Mesendoderm (in vitro differentiated cells): ENCODE data around the gene ALDOA.

ENCODE experiments used
- DNase-seq: peaks from one replicate; pipeline ENCODE4 v3.0.0; 2013
- H2AK5ac ChIP-seq: 2 replicates; pipeline ENCODE4 v1.6.1; 2013; ENCODE audit warnings: low read length, inconsistent platforms
- H2BK120ac ChIP-seq: 2 replicates; pipeline ENCODE4 v1.6.1; 2013; ENCODE audit warnings: low read depth, mild to moderate bottlenecking, low read length, moderate library complexity, mixed read lengths
- H2BK15ac ChIP-seq: replicated peaks from 2 replicates; pipeline ENCODE4 v1.6.1; 2013; ENCODE audit warnings: low read depth, mild to moderate bottlenecking, moderate library complexity
- H2BK5ac ChIP-seq: 2 replicates; pipeline ENCODE4 v1.6.1; 2013; ENCODE audit warnings: low read length, inconsistent platforms
- H3K18ac ChIP-seq: 2 replicates; pipeline ENCODE4 v1.6.1; 2013; ENCODE audit warnings: mild to moderate bottlenecking, low read length, mixed read lengths
- H3K23ac ChIP-seq: one replicate; pipeline ENCODE4 v1.6.1; 2013; ENCODE audit warnings: low read length
- H3K27ac ChIP-seq: 2 replicates; pipeline ENCODE4 v1.5.1; 2013; ENCODE audit warnings: low read depth, mild to moderate bottlenecking, inconsistent platforms, low read length, moderate library complexity
- H3K27me3 ChIP-seq: 2 replicates; pipeline ENCODE4 v1.6.1; 2013; ENCODE audit warnings: low read length, control low read depth, mild to moderate bottlenecking, inconsistent platforms; ENCODE audit not compliant: insufficient read depth, poor library complexity
- H3K36me3 ChIP-seq: 2 replicates; pipeline ENCODE4 v1.6.1; 2013; ENCODE audit warnings: low read length, inconsistent platforms; ENCODE audit not compliant: control insufficient read depth, insufficient read depth
- H3K4ac ChIP-seq: one replicate; pipeline ENCODE4 v1.6.1; 2013; ENCODE audit warnings: low read depth, mild to moderate bottlenecking, low read length, moderate library complexity
- H3K4me1 ChIP-seq: 2 replicates; pipeline ENCODE4 v1.6.1; 2013; ENCODE audit warnings: low read depth, low read length, inconsistent platforms; ENCODE audit not compliant: control insufficient read depth
- H3K4me2 ChIP-seq: 2 replicates; pipeline ENCODE4 v1.6.1; 2013; ENCODE audit warnings: low read length
- H3K4me3 ChIP-seq: 2 replicates; pipeline ENCODE4 v1.5.1; 2013; ENCODE audit warnings: mild to moderate bottlenecking, low read length
- H3K56ac ChIP-seq: one replicate; pipeline ENCODE4 v1.6.1; 2013; ENCODE audit warnings: low read length
- H3K79me1 ChIP-seq: 2 replicates; pipeline ENCODE4 v1.6.1; 2013; ENCODE audit warnings: low read length, inconsistent platforms
- H3K79me2 ChIP-seq: 2 replicates; pipeline ENCODE4 v1.6.1; 2013; ENCODE audit warnings: mild to moderate bottlenecking, low read length; ENCODE audit not compliant: control insufficient read depth, insufficient read depth
- H3K9ac ChIP-seq: 2 replicates; pipeline ENCODE4 v1.6.1; 2013; ENCODE audit warnings: low read length, inconsistent platforms
- H4K5ac ChIP-seq: one replicate; pipeline ENCODE4 v1.6.1; 2013; ENCODE audit warnings: low read length
- H4K8ac ChIP-seq: one replicate; pipeline ENCODE4 v1.6.1; 2013; ENCODE audit warnings: low read depth, mild to moderate bottlenecking, control low read depth, low read length, moderate library complexity
- WGBS: extraction: QIAGEN DNeasy Blood & Tissue Kit; methylation state at CpG from one replicate; pipeline ENCODE4 v1.1.7; 2013; ENCODE audit warnings: low lambda C conversion rate, missing lambda C conversion rate; ENCODE audit not compliant: insufficient coverage; ENCODE audit errors: extremely low coverage; 5-methylcytosine and 5-hydroxymethylcytosine counted together

ALDOA gene

DNA sequence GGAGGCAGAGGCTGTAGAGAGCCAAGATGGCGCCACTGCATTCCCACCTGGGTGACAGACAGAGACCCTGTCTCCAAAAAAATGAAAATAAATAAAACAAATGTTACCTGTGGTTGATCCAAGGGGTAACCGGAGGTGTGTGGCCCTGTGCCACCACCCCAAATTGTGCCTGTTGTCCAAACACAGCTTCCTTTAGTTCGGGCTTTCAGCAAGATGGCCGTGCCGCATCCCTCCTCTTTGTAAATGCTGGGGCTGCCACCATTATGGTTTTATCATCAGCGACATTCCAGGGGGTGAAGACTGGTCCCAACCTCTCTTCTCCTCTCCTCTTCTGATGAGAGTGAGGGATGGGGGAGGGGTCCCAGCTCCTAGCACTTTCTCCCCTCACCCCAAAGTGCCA is 42.7 kb upstream of the ALDOA start, which contains the start of gene C16orf92:
TSS of gene C16orf92 (plus strand) at position 312 of the 400 bp plus-strand sequence. CDS start 143 bp downstream, outside the sequence.
- Histone ChIP-seq H3K4me3 (no peak within 1 kb of the TSS), H3K18ac (no peak within 1 kb of the TSS), H3K9ac (no peak within 1 kb of the TSS), H3K56ac (no peak within 1 kb of the TSS), H3K4me2 (no peak within 1 kb of the TSS), H4K8ac (no peak within 1 kb of the TSS), H2BK120ac (no peak within 1 kb of the TSS), H4K5ac (no peak within 1 kb of the TSS), H2BK5ac (no peak within 1 kb of the TSS), H3K27me3 (no peaks in the 10 kb centered on the region), H3K79me2 (no peaks in the 10 kb centered on the region), H3K27ac (no peak within 1 kb of the TSS), H3K23ac (no peak within 1 kb of the TSS), H2BK15ac (no peak within 1 kb of the TSS), H3K36me3 (no peaks in the 10 kb centered on the region), H3K4ac (no peak within 1 kb of the TSS), H2AK5ac (no peak within 1 kb of the TSS), H3K79me1 (no peaks in the 10 kb centered on the region), H3K4me1 (no peaks in the 10 kb centered on the region)
- no CpG with 5 or more reads among the region's 6 CpGs for WGBS
- no peak for DNase-seq

DNA sequence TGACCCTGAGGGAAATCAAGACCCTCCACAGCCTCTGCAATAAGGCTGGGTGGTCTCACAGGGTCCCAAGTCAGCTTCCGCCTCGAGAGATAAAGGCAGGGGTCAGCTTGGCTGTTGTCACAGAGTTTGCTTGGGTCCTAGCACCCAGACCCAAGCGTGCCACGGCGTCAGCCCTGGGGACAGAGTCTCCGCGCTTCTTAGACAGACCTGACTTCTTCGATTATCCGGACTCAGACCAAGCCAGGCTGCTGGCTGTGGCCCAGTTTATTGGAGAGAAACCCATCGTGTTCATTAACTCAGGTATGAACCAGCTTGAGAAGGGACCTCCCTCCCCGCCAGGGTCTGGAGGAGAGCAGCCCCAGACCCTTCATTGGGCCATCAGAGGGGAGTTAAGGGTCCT is 42.0 kb upstream of the ALDOA start:
- H3K18ac ChIP-seq = no peak overlapping the region
- H3K36me3 ChIP-seq = no peaks in the 10 kb centered on the region
- no peak overlapping the region for H4K5ac ChIP-seq
- H3K4me1 ChIP-seq = no peaks in the 10 kb centered on the region
- no peak overlapping the region for H3K4me3 ChIP-seq
- no peak overlapping the region for H2BK120ac ChIP-seq
- H3K27ac ChIP-seq = no peak overlapping the region
- no peaks in the 10 kb centered on the region for H3K27me3 ChIP-seq
- H2BK5ac ChIP-seq = no peak overlapping the region
- no peak overlapping the region for H3K23ac ChIP-seq
- no peaks in the 10 kb centered on the region for H3K79me2 ChIP-seq
- no peak overlapping the region for H3K9ac ChIP-seq
- no peak overlapping the region for H3K4me2 ChIP-seq
- DNase-seq = no peak
- no peak overlapping the region for H2AK5ac ChIP-seq
- H3K56ac ChIP-seq = no peak overlapping the region
- no CpG with 5 or more reads among the region's 11 CpGs for WGBS
- H3K4ac ChIP-seq = no peak overlapping the region
- no peak overlapping the region for H2BK15ac ChIP-seq
- H4K8ac ChIP-seq = no peak overlapping the region
- H3K79me1 ChIP-seq = no peaks in the 10 kb centered on the region

DNA sequence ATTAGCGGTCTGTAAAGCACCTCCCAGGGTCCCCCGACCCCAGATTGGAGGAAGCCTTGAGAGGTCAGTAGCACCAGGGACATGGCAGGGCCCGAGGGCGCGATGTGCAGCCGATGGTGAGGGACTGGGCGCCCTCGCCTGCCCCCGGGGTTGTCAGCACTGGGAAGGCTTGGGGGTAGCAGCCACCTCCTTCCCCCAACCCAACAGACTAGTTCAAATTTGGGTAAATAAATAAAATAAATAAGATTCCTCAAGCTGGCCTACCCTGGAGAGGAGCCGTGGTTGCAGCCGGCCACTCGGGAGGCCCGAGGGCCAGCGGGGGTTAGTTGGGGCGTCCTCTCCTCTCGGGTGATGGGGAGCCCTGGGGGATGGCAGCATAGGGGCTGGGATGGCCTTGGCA is 41.1 kb upstream of the ALDOA start:
- H3K23ac ChIP-seq = no peak overlapping the region
- H2BK5ac ChIP-seq = no peak overlapping the region
- no peaks in the 10 kb centered on the region for H3K79me2 ChIP-seq
- H4K5ac ChIP-seq = no peak overlapping the region
- no peak overlapping the region for H3K4me3 ChIP-seq
- H3K27ac ChIP-seq = no peak overlapping the region
- no peak overlapping the region for H3K9ac ChIP-seq
- no peaks in the 10 kb centered on the region for H3K4me1 ChIP-seq
- no CpG with 5 or more reads among the region's 16 CpGs for WGBS
- no peak overlapping the region for H2BK120ac ChIP-seq
- no peak overlapping the region for H3K56ac ChIP-seq
- no peak overlapping the region for H2AK5ac ChIP-seq
- no peak overlapping the region for H2BK15ac ChIP-seq
- no peak overlapping the region for H3K4me2 ChIP-seq
- DNase-seq = no peak
- no peak overlapping the region for H4K8ac ChIP-seq
- no peaks in the 10 kb centered on the region for H3K36me3 ChIP-seq
- no peaks in the 10 kb centered on the region for H3K79me1 ChIP-seq
- H3K27me3 ChIP-seq = no peaks in the 10 kb centered on the region
- H3K18ac ChIP-seq = no peak overlapping the region
- no peak overlapping the region for H3K4ac ChIP-seq

DNA sequence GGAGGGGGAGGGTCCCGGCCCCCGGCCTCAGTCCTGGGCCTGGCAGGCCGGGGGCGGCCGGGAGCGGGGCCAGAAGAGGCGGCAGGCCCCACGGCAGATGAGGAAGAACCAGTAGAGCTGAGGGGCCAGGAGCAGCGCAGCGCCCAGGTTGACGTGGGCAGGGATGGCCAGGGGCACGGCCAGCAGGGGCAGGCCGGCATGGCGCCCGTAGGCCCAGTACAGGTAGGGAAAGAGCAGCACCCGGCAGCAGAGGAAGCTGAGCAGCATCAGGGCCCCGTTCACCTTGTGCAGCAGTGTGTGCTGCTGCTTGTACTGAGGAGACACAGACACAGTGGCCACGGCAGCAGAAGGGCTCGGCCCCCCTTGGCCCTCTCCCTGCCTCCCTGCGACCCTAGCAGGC is 40.4 kb upstream of the ALDOA start:
- no peak overlapping the region for H3K9ac ChIP-seq
- no peak overlapping the region for H3K4me2 ChIP-seq
- WGBS = no CpG with 5 or more reads among the region's 20 CpGs
- no peaks in the 10 kb centered on the region for H3K79me2 ChIP-seq
- no peak for DNase-seq
- no peaks in the 10 kb centered on the region for H3K79me1 ChIP-seq
- H3K23ac ChIP-seq = no peak overlapping the region
- no peak overlapping the region for H2BK120ac ChIP-seq
- no peak overlapping the region for H2BK5ac ChIP-seq
- H3K18ac ChIP-seq = no peak overlapping the region
- H3K36me3 ChIP-seq = no peaks in the 10 kb centered on the region
- H2BK15ac ChIP-seq = no peak overlapping the region
- H4K5ac ChIP-seq = no peak overlapping the region
- no peak overlapping the region for H3K56ac ChIP-seq
- no peaks in the 10 kb centered on the region for H3K4me1 ChIP-seq
- no peak overlapping the region for H4K8ac ChIP-seq
- H2AK5ac ChIP-seq = no peak overlapping the region
- H3K4me3 ChIP-seq = no peak overlapping the region
- no peak overlapping the region for H3K4ac ChIP-seq
- no peaks in the 10 kb centered on the region for H3K27me3 ChIP-seq
- H3K27ac ChIP-seq = no peak overlapping the region

DNA sequence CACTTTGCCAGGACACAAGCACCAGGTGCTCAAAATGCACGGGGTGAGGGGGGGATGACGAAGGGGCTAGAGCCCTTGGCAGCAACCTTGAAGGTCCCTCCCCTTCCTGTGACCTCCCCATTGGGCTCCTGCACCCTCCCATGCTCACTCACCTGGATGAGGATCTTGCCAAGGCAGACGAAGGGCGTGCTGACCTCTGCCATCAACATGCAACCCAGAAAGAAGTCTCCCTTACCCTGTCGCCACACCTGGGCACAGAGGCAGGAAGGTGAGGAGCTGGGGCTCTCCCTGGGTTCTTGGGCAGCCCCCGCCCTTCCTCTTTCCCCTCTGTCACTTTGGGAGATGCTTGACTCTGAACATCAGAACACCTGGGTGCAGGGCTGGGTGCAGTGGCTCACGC is 40.0 kb upstream of the ALDOA start:
- Histone ChIP-seq H2BK15ac (no peak overlapping the region), H3K4me3 (no peak overlapping the region), H2BK5ac (no peak overlapping the region), H2BK120ac (no peak overlapping the region), H3K23ac (no peak overlapping the region), H3K4ac (no peak overlapping the region), H3K9ac (no peak overlapping the region), H3K79me1 (no peaks in the 10 kb centered on the region), H3K4me2 (no peak overlapping the region), H4K5ac (no peak overlapping the region), H2AK5ac (no peak overlapping the region), H4K8ac (no peak overlapping the region), H3K79me2 (no peaks in the 10 kb centered on the region), H3K4me1 (no peaks in the 10 kb centered on the region), H3K18ac (no peak overlapping the region), H3K56ac (no peak overlapping the region), H3K27me3 (no peaks in the 10 kb centered on the region), H3K27ac (no peak overlapping the region), H3K36me3 (no peaks in the 10 kb centered on the region)
- DNase-seq = no peak
- WGBS = no CpG with 5 or more reads among the region's 7 CpGs

DNA sequence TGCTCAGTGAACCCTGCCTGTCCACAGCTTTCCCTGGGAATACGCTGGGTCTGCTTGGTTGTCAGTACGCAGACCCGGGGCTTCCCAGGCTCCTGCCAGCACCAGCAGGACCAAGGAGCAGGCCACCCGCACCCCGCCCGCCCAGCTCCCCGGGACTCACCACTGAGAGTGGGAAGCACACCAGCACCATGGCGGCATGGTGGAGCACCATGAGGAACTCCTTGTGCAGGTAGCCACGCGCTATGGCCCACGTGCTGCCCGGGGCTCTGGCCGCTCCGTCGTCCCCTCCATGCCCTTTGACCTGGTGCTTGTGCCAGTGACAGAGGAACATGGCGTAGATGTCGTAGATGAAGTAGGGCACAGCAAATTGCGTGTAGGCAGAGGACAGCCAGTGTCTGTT is 39.1 kb upstream of the ALDOA start:
- no peak overlapping the region for H4K5ac ChIP-seq
- H3K27me3 ChIP-seq = no peaks in the 10 kb centered on the region
- no peak overlapping the region for H2BK15ac ChIP-seq
- no peaks in the 10 kb centered on the region for H3K36me3 ChIP-seq
- no peak overlapping the region for H3K4ac ChIP-seq
- no peak overlapping the region for H3K9ac ChIP-seq
- no peak overlapping the region for H4K8ac ChIP-seq
- no peaks in the 10 kb centered on the region for H3K79me1 ChIP-seq
- H3K79me2 ChIP-seq = no peaks in the 10 kb centered on the region
- H2BK120ac ChIP-seq = no peak overlapping the region
- peaks cover 2% of the 10 kb centered on the region for H3K4me1 ChIP-seq
- no peak for DNase-seq
- no peak overlapping the region for H3K18ac ChIP-seq
- no peak overlapping the region for H3K23ac ChIP-seq
- H3K56ac ChIP-seq = no peak overlapping the region
- no peak overlapping the region for H3K4me3 ChIP-seq
- no peak overlapping the region for H3K27ac ChIP-seq
- H3K4me2 ChIP-seq = no peak overlapping the region
- WGBS = no CpG with 5 or more reads among the region's 18 CpGs
- H2BK5ac ChIP-seq = no peak overlapping the region
- H2AK5ac ChIP-seq = no peak overlapping the region
